LNCAP (cell line): ENCODE measurements around the gene FHOD1.

Experiments used
- CTCF ChIP-seq: fragments of 450-650 bp; IDR thresholded peaks from 2 replicates; pipeline ENCODE4 v1.5.1; 2017; ENCODE audit warnings: mild to moderate bottlenecking

The FHOD1 gene

GRCh38 chr16:67247192-67248072 is at the start of gene FHOD1:
FHOD1 (minus strand) TSS chr16:67247481; CDS start chr16:67247410, 71 bp downstream.
- no peak for TF ChIP-seq CTCF

- no peak for TF ChIP-seq CTCF
Measured at GRCh38 chr16:67296420-67296819, 49.1 kb upstream of the FHOD1 start.

GRCh38 chr16:67294938-67295361 is 47.7 kb upstream of the FHOD1 start:
- TF ChIP-seq CTCF: no peak

- no peak for TF ChIP-seq CTCF
Measured at GRCh38 chr16:67294171-67294757, 47.0 kb upstream of the FHOD1 start.

GRCh38 chr16:67291461-67291860 is 44.2 kb upstream of the FHOD1 start:
- TF ChIP-seq CTCF: no peak

GRCh38 chr16:67287960-67288359 is 40.7 kb upstream of the FHOD1 start:
- no peak for TF ChIP-seq CTCF

- TF ChIP-seq CTCF: no peak
Measured at GRCh38 chr16:67286441-67287235, 39.4 kb upstream of the FHOD1 start.
